OCI-LY3 (cell line): ENCODE data around the gene FREM1.

ENCODE experiments used
- H2AFZ ChIP-seq: fragments of 200-600, 300-600 bp; shearing (Covaris generic); 2 replicates; pipeline ENCODE4 v1.6.0; 2014; ENCODE audit warnings: antibody characterized with exemption, low read depth, low read length
- H3K27ac ChIP-seq: fragments of 200-600, 300-600 bp; sonication (generic); 2 replicates; pipeline ENCODE4 v1.5.1; 2014; ENCODE audit warnings: mild to moderate bottlenecking, low read length, moderate library complexity, mixed read lengths
- H3K27me3 ChIP-seq: fragments of 200-600, 300-600 bp; sonication (generic); 2 replicates; pipeline ENCODE4 v1.6.1; 2014; ENCODE audit warnings: low read depth, low read length, mixed read lengths
- H3K36me3 ChIP-seq: fragments of 200-600, 300-600 bp; sonication (generic); replicated peaks from 2 replicates; pipeline ENCODE3; 2014; ENCODE audit warnings: low read depth, low read length, mixed read lengths
- H3K4me1 ChIP-seq: fragments of 300-600, 200-600 bp; sonication (generic); 2 replicates; pipeline ENCODE4 v1.6.1; 2014; ENCODE audit warnings: low read length, mixed read lengths
- H3K4me2 ChIP-seq: fragments of 200-600, 300-600 bp; sonication (generic); 2 replicates; pipeline ENCODE4 v1.6.1; 2014; ENCODE audit warnings: low read length, mixed read lengths
- H3K4me3 ChIP-seq: fragments of 300-600, 200-600 bp; sonication (generic); 2 replicates; pipeline ENCODE4 v1.5.1; 2014; ENCODE audit warnings: antibody characterized with exemption, mild to moderate bottlenecking, low read length, moderate library complexity
- H3K79me2 ChIP-seq: fragments of 300-600, 200-600 bp; shearing (Covaris generic); 2 replicates; pipeline ENCODE4 v1.6.1; 2014; ENCODE audit warnings: mild to moderate bottlenecking, low read length, mixed read lengths
- H3K9ac ChIP-seq: fragments of 300-600, 200-600 bp; shearing (Covaris generic); 2 replicates; pipeline ENCODE4 v1.6.0; 2014; ENCODE audit warnings: mild to moderate bottlenecking, low read length, moderate library complexity
- H3K9me3 ChIP-seq: fragments of 200-600, 300-600 bp; shearing (Covaris generic); 2 replicates; pipeline ENCODE4 v1.6.1; 2014; ENCODE audit warnings: low read length, mixed read lengths; ENCODE audit not compliant: insufficient read depth
- H4K20me1 ChIP-seq: fragments of 200-600, 300-600 bp; sonication (generic); 2 replicates; pipeline ENCODE4 v1.6.1; 2016; ENCODE audit warnings: low read length, mixed read lengths; ENCODE audit not compliant: insufficient read depth
- EZH2phosphoT487 ChIP-seq: fragments of 200-600 bp; shearing (Covaris generic); IDR thresholded peaks from 2 replicates; pipeline ENCODE4 v1.6.1; 2018; ENCODE audit warnings: antibody characterized with exemption, mixed run types, low read depth
- TF ChIP-seq, protein P1 (sequence below): fragments of 200-600, 300-600 bp; sonication (generic); IDR thresholded peaks from 2 replicates; pipeline ENCODE4 v1.5.1; 2014; ENCODE audit warnings: antibody characterized with exemption, low read length, low read depth

The FREM1 gene

GRCh38 chr9:14790628-14791027 lies 119.6 kb downstream of the FREM1 start:
- Histone ChIP-seq H3K4me3 (no peak overlapping the region), H3K27me3 (no peaks in the 10 kb centered on the region), H3K9me3 (no peaks in the 10 kb centered on the region), H4K20me1 (no peaks in the 10 kb centered on the region), H3K9ac (no peak overlapping the region), H3K4me2 (no peak overlapping the region), H3K79me2 (no peaks in the 10 kb centered on the region), H3K27ac (no peak overlapping the region), H2AFZ (no peak overlapping the region), H3K4me1 (no peaks in the 10 kb centered on the region; the same call in 1 of the 2 replicates), H3K36me3 (no peaks in the 10 kb centered on the region)
- no peak for TF ChIP-seq EZH2phosphoT487
- TF ChIP-seq, protein P1, sequence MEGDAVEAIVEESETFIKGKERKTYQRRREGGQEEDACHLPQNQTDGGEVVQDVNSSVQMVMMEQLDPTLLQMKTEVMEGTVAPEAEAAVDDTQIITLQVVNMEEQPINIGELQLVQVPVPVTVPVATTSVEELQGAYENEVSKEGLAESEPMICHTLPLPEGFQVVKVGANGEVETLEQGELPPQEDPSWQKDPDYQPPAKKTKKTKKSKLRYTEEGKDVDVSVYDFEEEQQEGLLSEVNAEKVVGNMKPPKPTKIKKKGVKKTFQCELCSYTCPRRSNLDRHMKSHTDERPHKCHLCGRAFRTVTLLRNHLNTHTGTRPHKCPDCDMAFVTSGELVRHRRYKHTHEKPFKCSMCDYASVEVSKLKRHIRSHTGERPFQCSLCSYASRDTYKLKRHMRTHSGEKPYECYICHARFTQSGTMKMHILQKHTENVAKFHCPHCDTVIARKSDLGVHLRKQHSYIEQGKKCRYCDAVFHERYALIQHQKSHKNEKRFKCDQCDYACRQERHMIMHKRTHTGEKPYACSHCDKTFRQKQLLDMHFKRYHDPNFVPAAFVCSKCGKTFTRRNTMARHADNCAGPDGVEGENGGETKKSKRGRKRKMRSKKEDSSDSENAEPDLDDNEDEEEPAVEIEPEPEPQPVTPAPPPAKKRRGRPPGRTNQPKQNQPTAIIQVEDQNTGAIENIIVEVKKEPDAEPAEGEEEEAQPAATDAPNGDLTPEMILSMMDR = no peak

DNA sequence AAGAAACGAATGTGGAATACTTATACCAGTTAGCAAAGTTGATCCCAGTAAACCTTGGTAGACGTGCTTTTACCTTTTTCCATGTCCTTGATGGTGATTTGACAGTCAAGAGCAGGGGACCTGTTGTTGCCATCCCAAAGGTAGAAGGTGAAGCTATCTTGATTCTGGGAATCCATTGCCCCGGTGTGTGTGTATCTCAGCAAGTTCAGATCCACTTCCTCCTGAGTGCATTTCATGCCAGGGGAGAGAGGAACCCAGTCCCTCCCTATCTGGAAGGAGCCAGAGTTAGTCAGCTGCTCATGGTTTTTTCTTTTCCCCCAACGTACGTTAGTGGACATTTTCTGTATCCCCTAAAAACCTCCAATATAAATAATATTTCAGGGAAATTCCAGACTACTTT lies 121.4 kb downstream of the FREM1 start:
- no peak overlapping the region for H2AFZ ChIP-seq
- no peaks in the 10 kb centered on the region for H4K20me1 ChIP-seq
- H3K27ac ChIP-seq = no peak overlapping the region
- no peak overlapping the region for H3K4me2 ChIP-seq
- no peak overlapping the region for H3K4me3 ChIP-seq
- H3K79me2 ChIP-seq = no peaks in the 10 kb centered on the region
- H3K36me3 ChIP-seq = no peaks in the 10 kb centered on the region
- no peak for TF ChIP-seq EZH2phosphoT487
- TF ChIP-seq, protein P1 = no peak
- no peaks in the 10 kb centered on the region for H3K9me3 ChIP-seq
- no peaks in the 10 kb centered on the region; the same call in 1 of the 2 replicates for H3K4me1 ChIP-seq
- no peak overlapping the region for H3K9ac ChIP-seq
- no peaks in the 10 kb centered on the region for H3K27me3 ChIP-seq

- H2AFZ ChIP-seq = no peak overlapping the region
- H3K79me2 ChIP-seq = no peaks in the 10 kb centered on the region
- H3K9ac ChIP-seq = no peak overlapping the region
- no peak overlapping the region for H3K4me2 ChIP-seq
- H3K27ac ChIP-seq = no peak overlapping the region
- no peaks in the 10 kb centered on the region for H4K20me1 ChIP-seq
- no peak overlapping the region for H3K4me3 ChIP-seq
- no peaks in the 10 kb centered on the region for H3K9me3 ChIP-seq
- H3K27me3 ChIP-seq = 0 out of 2 replicates have a peak, but pooled peaks cover 4% of the 10 kb centered on the region
- no peaks in the 10 kb centered on the region; the same call in 1 of the 2 replicates for H3K4me1 ChIP-seq
- TF ChIP-seq, protein P1 = no peak
- TF ChIP-seq EZH2phosphoT487 = no peak
- H3K36me3 ChIP-seq = no peaks in the 10 kb centered on the region
Measured at GRCh38 chr9:14783358-14783757, 126.9 kb downstream of the FREM1 start.

DNA sequence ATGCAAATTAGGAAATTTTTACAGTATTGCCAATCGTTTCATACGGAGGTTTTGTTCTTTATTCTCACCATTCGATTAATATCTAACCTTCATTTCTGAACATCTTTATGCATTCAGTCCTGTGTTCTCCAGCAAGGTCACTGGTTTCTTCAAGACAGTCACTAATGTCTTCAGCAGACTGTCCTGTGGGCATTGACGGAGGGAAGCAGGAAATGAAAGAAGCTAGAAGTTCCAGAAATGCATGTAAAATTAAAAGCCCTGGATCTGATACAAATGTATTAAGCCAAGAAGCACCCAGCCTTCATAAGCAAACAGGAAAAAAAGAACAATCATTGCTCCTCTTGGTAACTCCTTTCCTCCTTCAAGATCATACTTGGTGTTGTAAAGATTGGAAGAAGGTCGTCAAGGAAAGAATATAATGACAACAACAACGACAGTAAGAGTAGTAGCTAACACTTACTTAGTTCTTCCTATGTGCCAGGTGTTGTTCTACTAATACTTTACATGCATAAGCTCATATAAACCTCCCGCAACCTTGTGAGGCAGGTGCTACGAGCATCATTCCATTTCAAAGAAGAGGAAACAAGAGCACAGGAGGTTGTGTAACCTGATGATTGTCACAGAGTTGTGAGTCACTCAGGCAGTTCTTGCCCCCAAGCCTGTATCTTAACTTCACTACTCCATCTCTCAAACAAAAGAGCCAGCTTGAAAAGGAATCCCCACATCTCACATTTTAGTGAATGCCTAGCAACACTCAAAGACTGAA lies 127.8 kb downstream of the FREM1 start:
- H4K20me1 ChIP-seq = no peaks in the 10 kb centered on the region
- no peak overlapping the region for H3K9ac ChIP-seq
- no peaks in the 10 kb centered on the region for H3K36me3 ChIP-seq
- no peak overlapping the region for H3K27ac ChIP-seq
- no peaks in the 10 kb centered on the region; the same call in 1 of the 2 replicates for H3K4me1 ChIP-seq
- H3K9me3 ChIP-seq = no peaks in the 10 kb centered on the region
- no peaks in the 10 kb centered on the region for H3K79me2 ChIP-seq
- no peak overlapping the region for H3K4me2 ChIP-seq
- H2AFZ ChIP-seq = no peak overlapping the region
- H3K27me3 ChIP-seq = 0 out of 2 replicates have a peak, but pooled peaks cover 8% of the 10 kb centered on the region
- TF ChIP-seq, protein P1 = no peak
- no peak for TF ChIP-seq EZH2phosphoT487
- H3K4me3 ChIP-seq = no peak overlapping the region
